ENCODE measurements around the gene TMEM235. TPM values are rescaled to one million over a fixed set of nuclear protein-coding genes. Genes with fewer than 3 reads are reported as not detected.

TMEM235 gene
- total and polyA plus RNA-seq, 2 experiments from 2014 or later, result not detected

DNA sequence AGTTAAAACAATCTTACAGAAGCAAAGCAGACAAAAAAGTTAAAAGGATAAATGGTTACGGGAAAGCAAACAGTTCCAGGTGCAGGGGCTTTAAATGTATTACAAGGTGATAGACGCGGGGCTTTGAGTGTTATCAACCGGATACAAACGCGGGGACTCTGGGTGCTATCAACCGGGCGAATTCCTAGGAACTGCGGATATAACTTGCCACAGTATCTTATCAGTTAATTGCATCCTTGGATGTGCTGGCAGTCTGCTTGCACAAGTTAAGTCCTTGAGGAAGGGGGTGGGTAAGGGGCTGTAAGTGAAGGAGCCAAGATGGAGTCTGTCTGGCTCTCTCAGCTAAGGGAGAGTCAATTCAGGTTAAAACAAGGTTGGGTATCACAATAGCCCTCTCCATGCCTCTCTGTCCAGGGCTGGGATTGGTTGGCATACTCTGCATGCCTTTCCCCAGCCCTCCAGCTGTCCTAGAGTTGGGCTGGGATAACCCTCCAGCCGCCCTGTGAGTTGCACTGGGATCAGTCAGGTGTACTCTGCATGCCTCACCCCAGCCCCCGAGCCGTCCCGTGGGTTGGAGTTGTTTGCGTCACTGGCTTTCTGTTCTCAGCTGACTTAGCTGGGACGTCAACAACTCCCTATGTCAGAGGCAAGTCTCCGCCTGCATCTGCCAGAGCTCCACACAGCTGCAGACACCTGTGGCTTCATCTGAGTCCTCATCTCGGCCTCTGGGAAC lies 40.9 kb downstream of the TMEM235 start:
- H3K27me3 Mint-ChIP-seq (ENCODE audit: insufficient read depth, low read depth, poor library complexity), result peaks cover 5% of the 10 kb centered on the region
- Histone ChIP-seq H3K79me2 (replicated peaks; ENCODE audit: insufficient read depth) (no peaks in the 10 kb centered on the region), H3K27ac (ENCODE audit: low read depth) (no peak overlapping the region), H3K4me3 (no peak overlapping the region), H3F3A (replicated peaks; ENCODE audit: low read depth) (peaks cover 6% of the 10 kb centered on the region; the same call in 1 of the 2 replicates), H3K36me3 (ENCODE audit: insufficient read depth) (no peaks in the 10 kb centered on the region), H3K4me2 (no peak overlapping the region), H3K27me3 (ENCODE audit: insufficient read depth) (no peaks in the 10 kb centered on the region), H3K4me1 (ENCODE audit: insufficient read depth) (peaks cover 51% of the 10 kb centered on the region), H2AFZ (peak overlapping the region; percentile 69; the same call in 1 of the 2 replicates), H3K9me2 (ENCODE audit: insufficient read depth) (no peaks in the 10 kb centered on the region), H4K20me1 (replicated peaks; ENCODE audit: insufficient read depth) (no peaks in the 10 kb centered on the region)
- no peaks in the 10 kb centered on the region for H3K9me3 Mint-ChIP-seq
- peak; percentile 65 for TF ChIP-seq CREB1 (CRISPR knock-in tag; IDR thresholded peaks at IDR 0.05; ENCODE audit: low read depth)
- TF ChIP-seq, protein P1, sequence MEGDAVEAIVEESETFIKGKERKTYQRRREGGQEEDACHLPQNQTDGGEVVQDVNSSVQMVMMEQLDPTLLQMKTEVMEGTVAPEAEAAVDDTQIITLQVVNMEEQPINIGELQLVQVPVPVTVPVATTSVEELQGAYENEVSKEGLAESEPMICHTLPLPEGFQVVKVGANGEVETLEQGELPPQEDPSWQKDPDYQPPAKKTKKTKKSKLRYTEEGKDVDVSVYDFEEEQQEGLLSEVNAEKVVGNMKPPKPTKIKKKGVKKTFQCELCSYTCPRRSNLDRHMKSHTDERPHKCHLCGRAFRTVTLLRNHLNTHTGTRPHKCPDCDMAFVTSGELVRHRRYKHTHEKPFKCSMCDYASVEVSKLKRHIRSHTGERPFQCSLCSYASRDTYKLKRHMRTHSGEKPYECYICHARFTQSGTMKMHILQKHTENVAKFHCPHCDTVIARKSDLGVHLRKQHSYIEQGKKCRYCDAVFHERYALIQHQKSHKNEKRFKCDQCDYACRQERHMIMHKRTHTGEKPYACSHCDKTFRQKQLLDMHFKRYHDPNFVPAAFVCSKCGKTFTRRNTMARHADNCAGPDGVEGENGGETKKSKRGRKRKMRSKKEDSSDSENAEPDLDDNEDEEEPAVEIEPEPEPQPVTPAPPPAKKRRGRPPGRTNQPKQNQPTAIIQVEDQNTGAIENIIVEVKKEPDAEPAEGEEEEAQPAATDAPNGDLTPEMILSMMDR (conservative IDR thresholded peaks at IDR 0.05; ENCODE audit: low read depth in 2 of 2), result no peak
- peaks cover 50% of the 10 kb centered on the region for H3K4me1 Mint-ChIP-seq
- H3K4me3 Mint-ChIP-seq, result no peak overlapping the region; the same call in 2 of the 3 replicates
- peak; percentile 52 for ATAC-seq
- no peak overlapping the region for H3K27ac Mint-ChIP-seq
- H3K36me3 Mint-ChIP-seq (ENCODE audit: low read depth), result no peaks in the 10 kb centered on the region
- peak; percentile 80 for DNase-seq (ENCODE audit: low spot score)

DNA sequence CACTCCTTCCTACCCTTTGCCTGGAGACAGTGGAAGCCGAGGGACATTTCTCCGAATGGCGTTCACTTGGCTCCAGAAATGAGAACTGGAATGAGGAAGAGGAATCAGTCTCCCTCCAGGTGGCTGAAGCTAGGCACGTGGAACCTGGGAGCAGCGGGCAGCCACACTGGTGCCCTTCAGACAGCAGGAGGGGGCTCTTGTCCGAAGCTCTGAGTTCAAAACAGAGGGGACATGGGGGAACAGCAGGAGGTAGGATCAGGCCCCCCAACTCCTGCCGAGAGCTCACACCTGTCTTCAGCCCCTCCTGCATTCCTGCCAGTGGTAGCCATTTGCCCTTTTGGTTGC lies 41.5 kb downstream of the TMEM235 start:
- peaks cover 47% of the 10 kb centered on the region for H3K4me1 Mint-ChIP-seq

More for the DNA sequence above, 41.5 kb downstream of the TMEM235 start:
- DNase-seq (ENCODE audit: low spot score) (no peak), ATAC-seq (no peak)
- no peaks in the 10 kb centered on the region for H3K36me3 ChIP-seq (ENCODE audit: insufficient read depth)
- Mint-ChIP-seq H3K36me3 (ENCODE audit: low read depth) (no peaks in the 10 kb centered on the region), H3K4me3 (no peak overlapping the region), H3K27me3 (ENCODE audit: insufficient read depth, low read depth, poor library complexity) (peaks cover 7% of the 10 kb centered on the region), H3K9me3 (no peaks in the 10 kb centered on the region), H3K27ac (no peak overlapping the region)
- H3K27ac ChIP-seq (ENCODE audit: low read depth), result no peak overlapping the region
- TF ChIP-seq STAT1 (IDR thresholded peaks at IDR 0.05; ENCODE audit: unreplicated experiment) (no peak), CREB1 (CRISPR knock-in tag; IDR thresholded peaks at IDR 0.05; ENCODE audit: low read depth) (no peak), POLR2AphosphoS5 (IDR thresholded peaks at IDR 0.05; ENCODE audit: low read depth) (no peak), ZNF331 (CRISPR knock-in tag; IDR thresholded peaks at IDR 0.05; ENCODE audit: low read depth) (no peak), ZNF114 (CRISPR knock-in tag; IDR thresholded peaks at IDR 0.05) (no peak), NANOG (IDR thresholded peaks at IDR 0.05; ENCODE audit: borderline replicate concordance) (no peak)
- TF ChIP-seq, protein P2, sequence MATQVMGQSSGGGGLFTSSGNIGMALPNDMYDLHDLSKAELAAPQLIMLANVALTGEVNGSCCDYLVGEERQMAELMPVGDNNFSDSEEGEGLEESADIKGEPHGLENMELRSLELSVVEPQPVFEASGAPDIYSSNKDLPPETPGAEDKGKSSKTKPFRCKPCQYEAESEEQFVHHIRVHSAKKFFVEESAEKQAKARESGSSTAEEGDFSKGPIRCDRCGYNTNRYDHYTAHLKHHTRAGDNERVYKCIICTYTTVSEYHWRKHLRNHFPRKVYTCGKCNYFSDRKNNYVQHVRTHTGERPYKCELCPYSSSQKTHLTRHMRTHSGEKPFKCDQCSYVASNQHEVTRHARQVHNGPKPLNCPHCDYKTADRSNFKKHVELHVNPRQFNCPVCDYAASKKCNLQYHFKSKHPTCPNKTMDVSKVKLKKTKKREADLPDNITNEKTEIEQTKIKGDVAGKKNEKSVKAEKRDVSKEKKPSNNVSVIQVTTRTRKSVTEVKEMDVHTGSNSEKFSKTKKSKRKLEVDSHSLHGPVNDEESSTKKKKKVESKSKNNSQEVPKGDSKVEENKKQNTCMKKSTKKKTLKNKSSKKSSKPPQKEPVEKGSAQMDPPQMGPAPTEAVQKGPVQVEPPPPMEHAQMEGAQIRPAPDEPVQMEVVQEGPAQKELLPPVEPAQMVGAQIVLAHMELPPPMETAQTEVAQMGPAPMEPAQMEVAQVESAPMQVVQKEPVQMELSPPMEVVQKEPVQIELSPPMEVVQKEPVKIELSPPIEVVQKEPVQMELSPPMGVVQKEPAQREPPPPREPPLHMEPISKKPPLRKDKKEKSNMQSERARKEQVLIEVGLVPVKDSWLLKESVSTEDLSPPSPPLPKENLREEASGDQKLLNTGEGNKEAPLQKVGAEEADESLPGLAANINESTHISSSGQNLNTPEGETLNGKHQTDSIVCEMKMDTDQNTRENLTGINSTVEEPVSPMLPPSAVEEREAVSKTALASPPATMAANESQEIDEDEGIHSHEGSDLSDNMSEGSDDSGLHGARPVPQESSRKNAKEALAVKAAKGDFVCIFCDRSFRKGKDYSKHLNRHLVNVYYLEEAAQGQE (IDR thresholded peaks at IDR 0.05; ENCODE audit: unreplicated experiment), result no peak
- peak overlapping the region; percentile 69; the same call in 1 of the 2 replicates for H2AFZ ChIP-seq
- H3K4me3 ChIP-seq, result no peak overlapping the region
- H3K9me2 ChIP-seq (ENCODE audit: insufficient read depth), result no peaks in the 10 kb centered on the region
- no peaks in the 10 kb centered on the region for H3K79me2 ChIP-seq (replicated peaks; ENCODE audit: insufficient read depth)
- peaks cover 50% of the 10 kb centered on the region for H3K4me1 ChIP-seq (ENCODE audit: insufficient read depth)
- H3F3A ChIP-seq (replicated peaks; ENCODE audit: low read depth), result peaks cover 3% of the 10 kb centered on the region; the same call in 1 of the 2 replicates
- no peaks in the 10 kb centered on the region for H3K27me3 ChIP-seq (ENCODE audit: insufficient read depth)
- H3K4me2 ChIP-seq, result no peak overlapping the region
- no peaks in the 10 kb centered on the region for H4K20me1 ChIP-seq (replicated peaks; ENCODE audit: insufficient read depth)
